H9 (cell line): ENCODE measurements around the gene XPNPEP3. TPM values are rescaled to one million over a fixed set of nuclear protein-coding genes. Genes with fewer than 3 reads are reported as not detected.

ENCODE experiments used
- DNase-seq: peaks from one replicate; pipeline ENCODE4 v3.0.0-alpha.2; 2017
- H2AFZ ChIP-seq: one replicate; pipeline ENCODE4 v1.6.1; 2013; ENCODE audit warnings: mild to moderate bottlenecking, low read length, control low read depth, moderate library complexity
- H2AK5ac ChIP-seq: 2 replicates; pipeline ENCODE4 v1.6.1; 2013; ENCODE audit warnings: low read length, control low read depth, mixed read lengths; ENCODE audit not compliant: insufficient read length
- H2BK120ac ChIP-seq: one replicate; pipeline ENCODE4 v1.6.1; 2013; ENCODE audit warnings: low read depth, mild to moderate bottlenecking, low read length, control low read depth, inconsistent platforms; ENCODE audit not compliant: poor library complexity, severe bottlenecking
- H2BK12ac ChIP-seq: 2 replicates; pipeline ENCODE4 v1.6.1; 2013; ENCODE audit warnings: low read length, control low read depth, mixed read lengths, low read depth; ENCODE audit not compliant: insufficient read length
- H2BK15ac ChIP-seq: 2 replicates; pipeline ENCODE4 v1.6.1; 2013; ENCODE audit warnings: low read depth, low read length, control low read depth
- H2BK20ac ChIP-seq: one replicate; pipeline ENCODE4 v1.6.1; 2013; ENCODE audit warnings: low read depth, mild to moderate bottlenecking, low read length, control low read depth, inconsistent platforms; ENCODE audit not compliant: poor library complexity, severe bottlenecking
- H2BK5ac ChIP-seq: 2 replicates; pipeline ENCODE4 v1.6.1; 2013; ENCODE audit warnings: low read length, control low read depth, mixed read lengths; ENCODE audit not compliant: insufficient read length
- H3K14ac ChIP-seq: 2 replicates; pipeline ENCODE4 v1.6.1; 2013; ENCODE audit warnings: low read length, control low read depth; ENCODE audit not compliant: insufficient read depth
- H3K18ac ChIP-seq: 2 replicates; pipeline ENCODE4 v1.6.1; 2013; ENCODE audit warnings: low read depth, mild to moderate bottlenecking, mixed read lengths, low read length, control low read depth; ENCODE audit not compliant: insufficient read length
- H3K23ac ChIP-seq: 2 replicates; pipeline ENCODE4 v1.6.1; 2013; ENCODE audit warnings: low read length, control low read depth, mixed read lengths, low read depth; ENCODE audit not compliant: insufficient read length
- H3K23me2 ChIP-seq: 2 replicates; pipeline ENCODE4 v1.6.1; 2013; ENCODE audit warnings: low read depth, mild to moderate bottlenecking, mixed read lengths, low read length, control low read depth; ENCODE audit not compliant: insufficient read length, poor library complexity, severe bottlenecking
- H3K27ac ChIP-seq: 2 replicates; pipeline ENCODE4 v1.5.1; 2013; ENCODE audit warnings: low read length, control low read depth, mixed read lengths, low read depth; ENCODE audit not compliant: insufficient read length
- H3K27me3 ChIP-seq: 2 replicates; pipeline ENCODE4 v1.6.1; 2013; ENCODE audit warnings: low read length, control low read depth, inconsistent platforms; ENCODE audit not compliant: insufficient read depth
- H3K4ac ChIP-seq: 2 replicates; pipeline ENCODE4 v1.6.1; 2013; ENCODE audit warnings: low read depth, mild to moderate bottlenecking, control low read depth, inconsistent platforms, low read length, moderate library complexity
- H3K4me1 ChIP-seq: 2 replicates; pipeline ENCODE4 v1.6.1; 2013; ENCODE audit warnings: low read length, control low read depth, inconsistent platforms; ENCODE audit not compliant: insufficient read depth
- H3K4me2 ChIP-seq: 2 replicates; pipeline ENCODE4 v1.6.1; 2013; ENCODE audit warnings: low read length, control low read depth, mixed read lengths; ENCODE audit not compliant: insufficient read length, insufficient read depth
- H3K56ac ChIP-seq: 2 replicates; pipeline ENCODE4 v1.6.1; 2013; ENCODE audit warnings: low read depth, mild to moderate bottlenecking, mixed read lengths, low read length, control low read depth; ENCODE audit not compliant: insufficient read length
- H3K79me1 ChIP-seq: 2 replicates; pipeline ENCODE4 v1.6.1; 2013; ENCODE audit warnings: low read depth, mild to moderate bottlenecking, moderate library complexity, low read length, control low read depth, inconsistent platforms; ENCODE audit not compliant: insufficient read depth, poor library complexity, severe bottlenecking
- H3K79me2 ChIP-seq: 2 replicates; pipeline ENCODE4 v1.6.1; 2013; ENCODE audit warnings: low read length, control low read depth, inconsistent platforms; ENCODE audit not compliant: insufficient read depth
- H3K9ac ChIP-seq: 2 replicates; pipeline ENCODE4 v1.6.1; 2013; ENCODE audit warnings: low read length, control low read depth, mixed read lengths; ENCODE audit not compliant: insufficient read length; ENCODE audit errors: extremely low read depth
- H3K9me3 ChIP-seq: one replicate; pipeline ENCODE4 v1.6.1; 2013; ENCODE audit warnings: low read depth, low read length, inconsistent platforms; ENCODE audit not compliant: control insufficient read depth
- H3T11ph ChIP-seq: one replicate; pipeline ENCODE4 v1.6.1; 2013; ENCODE audit warnings: mild to moderate bottlenecking, low read length, control low read depth, inconsistent platforms
- H4K20me1 ChIP-seq: one replicate; pipeline ENCODE4 v1.6.1; 2013; ENCODE audit not compliant: control insufficient read depth, insufficient read length, insufficient read depth
- H4K5ac ChIP-seq: 2 replicates; pipeline ENCODE4 v1.6.1; 2013; ENCODE audit warnings: low read depth, mild to moderate bottlenecking, mixed read lengths, low read length, control low read depth; ENCODE audit not compliant: insufficient read length
- H4K8ac ChIP-seq: replicated peaks from 2 replicates; pipeline ENCODE4 v1.6.1; 2013; ENCODE audit warnings: low read length, control low read depth, mixed read lengths, low read depth; ENCODE audit not compliant: insufficient read length
- H4K91ac ChIP-seq: 2 replicates; pipeline ENCODE4 v1.6.1; 2013; ENCODE audit warnings: low read depth, mild to moderate bottlenecking, moderate library complexity, mixed read lengths, low read length, control low read depth; ENCODE audit not compliant: insufficient read length
- H3K27ac Mint-ChIP-seq, 3 experiments: 2 replicates in 2 of 3; 3 replicates in 1 of 3; pipeline ENCODE4 v1.8.0; 2020 to 2021; ENCODE audit warnings: mixed read lengths in 3 of 3, mild to moderate bottlenecking in 1 of 3, moderate library complexity in 1 of 3
- H3K27me3 Mint-ChIP-seq: 2 replicates; pipeline ENCODE4 v1.8.0; 2021; ENCODE audit warnings: low read depth, mild to moderate bottlenecking, moderate library complexity, mixed read lengths
- H3K36me3 Mint-ChIP-seq, 3 experiments: 2 replicates in 2 of 3; 3 replicates in 1 of 3; pipeline ENCODE4 v1.8.0; 2020 to 2021; ENCODE audit warnings: low read depth in 3 of 3, mixed read lengths in 3 of 3; ENCODE audit not compliant: insufficient read depth in 1 of 3
- H3K4me1 Mint-ChIP-seq, 2 experiments: 2 replicates each; pipeline ENCODE4 v1.8.0; 2020; ENCODE audit warnings: mixed read lengths in 2 of 2
- H3K4me3 Mint-ChIP-seq, 2 experiments: 2 replicates in 1 of 2; 3 replicates in 1 of 2; pipeline ENCODE4 v1.8.0; 2020 to 2021; ENCODE audit warnings: mild to moderate bottlenecking in 2 of 2, mixed read lengths in 2 of 2, moderate library complexity in 1 of 2
- H3K9me3 Mint-ChIP-seq, 2 experiments: 2 replicates in 1 of 2; 3 replicates in 1 of 2; pipeline ENCODE4 v1.8.0; 2020; ENCODE audit warnings: mild to moderate bottlenecking in 2 of 2, mixed read lengths in 2 of 2, moderate library complexity in 1 of 2
- CTCF ChIP-seq: fragments of 200-600 bp; sonication (generic); conservative IDR thresholded peaks from 3 replicates; pipeline ENCODE4 v1.8.0; 2021; ENCODE audit warnings: antibody characterized with exemption, mild to moderate bottlenecking
- WGBS: extraction: QIAGEN DNeasy Blood & Tissue Kit; methylation state at CpG from one replicate; pipeline ENCODE4 v1.1.7; 2013; ENCODE audit warnings: missing lambda C conversion rate, low lambda C conversion rate, mixed read lengths; ENCODE audit not compliant: insufficient read length; ENCODE audit errors: extremely low coverage; 5-methylcytosine and 5-hydroxymethylcytosine counted together
- total RNA-seq: library from RNA; stranded (reverse); gene quantifications from 2 replicates; pipeline ENCODE4 v1.2.1, GENCODE V29; 2021

Gene XPNPEP3
- total RNA-seq, 1 experiment from 2014 or later, result 18.3 TPM

- H2BK12ac ChIP-seq, result no peak overlapping the region
- Mint-ChIP-seq H3K9me3 (no peaks in the 10 kb centered on the region), H3K27me3 (no peaks in the 10 kb centered on the region), H3K4me1 (no peaks in the 10 kb centered on the region), H3K27ac (no peak overlapping the region), H3K4me3 (no peak overlapping the region), H3K36me3 (peaks cover 1 to 17% (median 4%) of the 10 kb centered on the region in 3 experiments; a peak in 5 of 7 replicates)
- no peak overlapping the region for H3K56ac ChIP-seq
- H3K14ac ChIP-seq, result no peak overlapping the region
- H2AFZ ChIP-seq, result no peak overlapping the region
- H2BK20ac ChIP-seq, result no peak overlapping the region
- H4K5ac ChIP-seq, result no peak overlapping the region
- H2BK15ac ChIP-seq, result no peak overlapping the region
- no peak overlapping the region for H4K91ac ChIP-seq
- H4K8ac ChIP-seq, result no peak overlapping the region
- no peaks in the 10 kb centered on the region for H3K4me1 ChIP-seq
- H3K79me2 ChIP-seq, result no peaks in the 10 kb centered on the region
- H3K23me2 ChIP-seq, result no peaks in the 10 kb centered on the region
- H3K9ac ChIP-seq, result no peak overlapping the region
- H3K18ac ChIP-seq, result no peak overlapping the region
- H4K20me1 ChIP-seq, result no peaks in the 10 kb centered on the region
- no peak overlapping the region for H3K27ac ChIP-seq
- TF ChIP-seq CTCF, result no peak
- H2BK5ac ChIP-seq, result no peak overlapping the region
- DNase-seq, result no peak
- H2BK120ac ChIP-seq, result no peak overlapping the region
- no peaks in the 10 kb centered on the region for H3K9me3 ChIP-seq
- no peak overlapping the region for H3K4me2 ChIP-seq
- no peak overlapping the region for H3T11ph ChIP-seq
- no peak overlapping the region for H3K4ac ChIP-seq
- no peaks in the 10 kb centered on the region for H3K27me3 ChIP-seq
- WGBS, result no CpG with 5 or more reads among the region's 2 CpGs
- no peak overlapping the region for H3K23ac ChIP-seq
- H2AK5ac ChIP-seq, result no peak overlapping the region
- no peaks in the 10 kb centered on the region for H3K79me1 ChIP-seq
Observed at GRCh38 chr22:40932396-40932795, 75.4 kb downstream of the XPNPEP3 start.
